IPS DF 6.9 (cell line): Measurements from ENCODE around the gene AGXT.

Experiments used
- DNase-seq: peaks from one replicate; pipeline ENCODE4 v3.0.0-alpha.2; 2013; ENCODE audit warnings: low read depth, low spot score
- H3K27ac ChIP-seq: one replicate; pipeline ENCODE4 v1.5.1; 2013; ENCODE audit warnings: low read length, control low read depth
- H3K27me3 ChIP-seq: 2 replicates; pipeline ENCODE4 v1.6.1; 2013; ENCODE audit warnings: mild to moderate bottlenecking, low read length; ENCODE audit not compliant: control insufficient read depth, insufficient read depth
- H3K36me3 ChIP-seq: 2 replicates; pipeline ENCODE4 v1.6.1; 2013; ENCODE audit warnings: low read length; ENCODE audit not compliant: control insufficient read depth, insufficient read depth
- H3K4me1 ChIP-seq: 2 replicates; pipeline ENCODE4 v1.6.1; 2013; ENCODE audit warnings: low read length; ENCODE audit not compliant: control insufficient read depth, insufficient read depth
- H3K4me3 ChIP-seq: 2 replicates; pipeline ENCODE4 v1.5.1; 2013; ENCODE audit warnings: mild to moderate bottlenecking, low read length
- H3K9me3 ChIP-seq: 2 replicates; pipeline ENCODE4 v1.6.1; 2013; ENCODE audit warnings: low read length, inconsistent platforms; ENCODE audit not compliant: control insufficient read depth, insufficient read depth
- WGBS: extraction: QIAGEN DNeasy Blood & Tissue Kit; methylation state at CpG from one replicate; pipeline ENCODE4 v1.1.7; 2013; ENCODE audit warnings: mixed read lengths, missing lambda C conversion rate; ENCODE audit not compliant: insufficient read length, insufficient coverage; 5-methylcytosine and 5-hydroxymethylcytosine counted together

The AGXT gene

GRCh38 chr2:240876475-240877251 is 8.0 kb downstream of the AGXT start:
- H3K4me3 ChIP-seq = no peak overlapping the region
- WGBS = no CpG with 5 or more reads among the region's 18 CpGs
- H3K36me3 ChIP-seq = no peaks in the 10 kb centered on the region
- no peaks in the 10 kb centered on the region for H3K9me3 ChIP-seq
- H3K4me1 ChIP-seq = no peaks in the 10 kb centered on the region
- H3K27me3 ChIP-seq = no peaks in the 10 kb centered on the region
- no peak for DNase-seq
- no peak overlapping the region for H3K27ac ChIP-seq

GRCh38 chr2:240877460-240878340 is 9.1 kb downstream of the AGXT start:
- no peaks in the 10 kb centered on the region for H3K27me3 ChIP-seq
- no peaks in the 10 kb centered on the region for H3K9me3 ChIP-seq
- no peak overlapping the region for H3K27ac ChIP-seq
- no peaks in the 10 kb centered on the region for H3K4me1 ChIP-seq
- H3K4me3 ChIP-seq = no peak overlapping the region
- DNase-seq = no peak
- WGBS = no CpG with 5 or more reads among the region's 40 CpGs
- H3K36me3 ChIP-seq = no peaks in the 10 kb centered on the region

GRCh38 chr2:240878341-240878936 is 9.8 kb downstream of the AGXT start:
- DNase-seq = no peak
- H3K4me1 ChIP-seq = no peaks in the 10 kb centered on the region
- no CpG with 5 or more reads among the region's 18 CpGs for WGBS

GRCh38 chr2:240879105-240879504 is 10.5 kb downstream of the AGXT start:
- Histone ChIP-seq H3K36me3 (no peaks in the 10 kb centered on the region), H3K4me1 (no peaks in the 10 kb centered on the region), H3K4me3 (no peak overlapping the region), H3K27me3 (no peaks in the 10 kb centered on the region), H3K27ac (no peak overlapping the region), H3K9me3 (no peaks in the 10 kb centered on the region)
- no peak for DNase-seq
- no CpG with 5 or more reads among the region's 7 CpGs for WGBS

More at GRCh38 chr2:240878341-240878936, 9.8 kb downstream of the AGXT start:
- no peak overlapping the region for H3K4me3 ChIP-seq
- H3K9me3 ChIP-seq = no peaks in the 10 kb centered on the region
- no peaks in the 10 kb centered on the region for H3K27me3 ChIP-seq
- H3K27ac ChIP-seq = no peak overlapping the region
- H3K36me3 ChIP-seq = no peaks in the 10 kb centered on the region

- Histone ChIP-seq H3K9me3 (no peaks in the 10 kb centered on the region), H3K4me3 (no peak overlapping the region), H3K4me1 (no peaks in the 10 kb centered on the region), H3K36me3 (no peaks in the 10 kb centered on the region), H3K27me3 (no peaks in the 10 kb centered on the region), H3K27ac (no peak overlapping the region)
- WGBS = no CpG with 5 or more reads among the region's 6 CpGs
- no peak for DNase-seq
These were observed 13.3 kb downstream of the AGXT start for GRCh38 chr2:240881913-240882312.

GRCh38 chr2:240884221-240884620 is 15.6 kb downstream of the AGXT start:
- Histone ChIP-seq H3K36me3 (no peaks in the 10 kb centered on the region), H3K4me3 (no peak overlapping the region), H3K27ac (no peak overlapping the region), H3K4me1 (peaks cover 2% of the 10 kb centered on the region; the same call in 1 of the 2 replicates), H3K9me3 (no peaks in the 10 kb centered on the region), H3K27me3 (no peaks in the 10 kb centered on the region)
- no peak for DNase-seq
- no CpG with 5 or more reads among the region's 2 CpGs for WGBS

- Histone ChIP-seq H3K4me3 (no peak overlapping the region), H3K36me3 (no peaks in the 10 kb centered on the region), H3K9me3 (no peaks in the 10 kb centered on the region), H3K27ac (no peak overlapping the region), H3K4me1 (peaks cover 2% of the 10 kb centered on the region; the same call in 1 of the 2 replicates), H3K27me3 (no peaks in the 10 kb centered on the region)
- WGBS = no CpG with 5 or more reads among the region's 3 CpGs
- no peak for DNase-seq
These were observed 16.1 kb downstream of the AGXT start for GRCh38 chr2:240884745-240885144.

- no peak for DNase-seq
- peaks cover 2% of the 10 kb centered on the region; the same call in 1 of the 2 replicates for H3K4me1 ChIP-seq
- H3K27me3 ChIP-seq = no peaks in the 10 kb centered on the region
- H3K9me3 ChIP-seq = no peaks in the 10 kb centered on the region
- no peaks in the 10 kb centered on the region; the same call in 1 of the 2 replicates for H3K36me3 ChIP-seq
- WGBS = no CpG with 5 or more reads among the region's 1 CpG
- no peak overlapping the region for H3K4me3 ChIP-seq
- H3K27ac ChIP-seq = no peak overlapping the region
These were observed 16.9 kb downstream of the AGXT start for GRCh38 chr2:240885566-240885965.

- no peak for DNase-seq
- Histone ChIP-seq H3K36me3 (no peaks in the 10 kb centered on the region; the same call in 1 of the 2 replicates), H3K27ac (no peak overlapping the region), H3K27me3 (no peaks in the 10 kb centered on the region), H3K4me1 (peaks cover 2% of the 10 kb centered on the region; the same call in 1 of the 2 replicates), H3K4me3 (no peak overlapping the region), H3K9me3 (no peaks in the 10 kb centered on the region)
- WGBS = no CpG with 5 or more reads among the region's 5 CpGs
These were observed 17.5 kb downstream of the AGXT start for GRCh38 chr2:240886023-240886565.
